Peyer's patch (tissue), 4 donors: ENCODE measurements around the gene MACROD2. TPM values are rescaled to one million over a fixed set of nuclear protein-coding genes. Genes with fewer than 3 reads are reported as not detected.

Experiments
- DNase-seq, 3 donors: peaks; one replicate each; pipeline ENCODE4 v3.0.0-alpha.2; 2017 to 2019
- H3K27ac ChIP-seq, 4 donors: fragments of 200-600 bp; sonication (generic); one replicate each; pipeline ENCODE4 v1.5.1; 2016 to 2019
- H3K27me3 ChIP-seq, 2 donors: fragments of 200-600 bp; sonication (generic); one replicate each; pipeline ENCODE4 v1.5.1; 2019
- H3K36me3 ChIP-seq, 3 donors: fragments of 200-600 bp; sonication (generic); one replicate each; pipeline ENCODE4 v1.5.1; 2016 to 2019
- H3K4me1 ChIP-seq, 4 donors: fragments of 200-600 bp; sonication (generic); one replicate each; pipeline ENCODE4 v1.5.1; 2016 to 2019
- H3K4me3 ChIP-seq, 4 donors: fragments of 200-600 bp; sonication (generic); 1 replicate in 3 of 4; 2 replicates in 1 of 4; pipeline ENCODE4 v1.5.1; 2016 to 2019; ENCODE audit warnings: mild to moderate bottlenecking in 1 of 4
- H3K9me3 ChIP-seq, 4 donors: fragments of 200-600 bp; sonication (generic); one replicate each; pipeline ENCODE4 v1.5.1; 2016 to 2019; ENCODE audit warnings: mild to moderate bottlenecking in 1 of 4
- POLR2A ChIP-seq, 2 donors: fragments of 450-650 bp; IDR thresholded peaks; one replicate each; pipeline ENCODE4 v1.5.1; 2017; ENCODE audit warnings: antibody characterized with exemption in 2 of 2, mild to moderate bottlenecking in 2 of 2, moderate library complexity in 2 of 2
- total RNA-seq, 4 donors: library from RNA; depleted of rRNA; stranded (reverse); fragments of >200 nt; gene quantifications; one replicate each; pipeline ENCODE4 v1.1.0, GENCODE V29; 2016
- TF ChIP-seq, protein P1 (sequence below), 6 experiments: fragments of 450-650 bp in 4 of 6; fragments of 200-600 bp in 2 of 6; sonication (generic) in 1 of 6; IDR thresholded peaks; one replicate each; pipeline ENCODE4 v1.5.1; 2017 to 2019; ENCODE audit warnings: antibody characterized with exemption in 6 of 6, mild to moderate bottlenecking in 3 of 6, moderate library complexity in 1 of 6

The MACROD2 gene
- total RNA-seq, 4 donors from 2014 or later = 2.5 to 10.7 (median 6.5) TPM

DNA sequence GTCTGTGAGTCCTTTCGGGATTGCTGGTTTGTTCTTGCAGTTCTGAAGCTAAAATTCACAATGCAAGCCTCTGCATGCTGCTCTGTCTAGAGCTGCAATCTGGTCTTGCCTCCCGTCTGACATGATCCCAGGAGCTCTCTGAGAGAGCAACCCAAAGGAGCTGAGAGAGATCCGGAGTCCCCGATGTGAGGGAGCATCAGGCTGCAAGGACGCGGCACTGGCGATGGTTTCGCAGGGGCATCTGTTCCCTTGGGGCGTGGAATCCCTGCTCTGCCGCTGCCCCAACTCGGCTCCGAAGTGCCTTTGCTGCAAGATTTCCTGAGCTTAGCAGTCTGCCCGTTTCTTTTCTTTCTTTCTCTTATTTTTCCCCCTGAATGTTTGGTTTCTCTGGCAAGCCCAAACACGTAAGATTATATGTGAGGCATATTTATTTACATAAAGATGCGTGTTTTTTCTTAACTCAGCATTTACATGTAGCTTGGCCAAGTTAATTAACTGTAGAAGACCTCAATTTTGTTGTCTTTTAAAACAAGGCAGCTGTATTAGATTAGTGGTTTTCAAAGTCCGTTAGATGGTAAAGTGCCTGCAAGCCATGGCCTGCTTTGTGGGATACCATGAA, 1704.9 kb downstream of the MACROD2 start:
- TF ChIP-seq POLR2A (IDR thresholded peaks at IDR 0.05) = no peak
- TF ChIP-seq, protein P1, sequence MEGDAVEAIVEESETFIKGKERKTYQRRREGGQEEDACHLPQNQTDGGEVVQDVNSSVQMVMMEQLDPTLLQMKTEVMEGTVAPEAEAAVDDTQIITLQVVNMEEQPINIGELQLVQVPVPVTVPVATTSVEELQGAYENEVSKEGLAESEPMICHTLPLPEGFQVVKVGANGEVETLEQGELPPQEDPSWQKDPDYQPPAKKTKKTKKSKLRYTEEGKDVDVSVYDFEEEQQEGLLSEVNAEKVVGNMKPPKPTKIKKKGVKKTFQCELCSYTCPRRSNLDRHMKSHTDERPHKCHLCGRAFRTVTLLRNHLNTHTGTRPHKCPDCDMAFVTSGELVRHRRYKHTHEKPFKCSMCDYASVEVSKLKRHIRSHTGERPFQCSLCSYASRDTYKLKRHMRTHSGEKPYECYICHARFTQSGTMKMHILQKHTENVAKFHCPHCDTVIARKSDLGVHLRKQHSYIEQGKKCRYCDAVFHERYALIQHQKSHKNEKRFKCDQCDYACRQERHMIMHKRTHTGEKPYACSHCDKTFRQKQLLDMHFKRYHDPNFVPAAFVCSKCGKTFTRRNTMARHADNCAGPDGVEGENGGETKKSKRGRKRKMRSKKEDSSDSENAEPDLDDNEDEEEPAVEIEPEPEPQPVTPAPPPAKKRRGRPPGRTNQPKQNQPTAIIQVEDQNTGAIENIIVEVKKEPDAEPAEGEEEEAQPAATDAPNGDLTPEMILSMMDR (IDR thresholded peaks at IDR 0.05) = no peak
- H3K27ac ChIP-seq = no peak overlapping the region
- H3K4me1 ChIP-seq = no peaks in the 10 kb centered on the region
- H3K9me3 ChIP-seq = no peaks in the 10 kb centered on the region
- no peak for DNase-seq
- H3K27me3 ChIP-seq = no peaks in the 10 kb centered on the region
- no peak overlapping the region for H3K4me3 ChIP-seq
- no peaks in the 10 kb centered on the region for H3K36me3 ChIP-seq

DNA sequence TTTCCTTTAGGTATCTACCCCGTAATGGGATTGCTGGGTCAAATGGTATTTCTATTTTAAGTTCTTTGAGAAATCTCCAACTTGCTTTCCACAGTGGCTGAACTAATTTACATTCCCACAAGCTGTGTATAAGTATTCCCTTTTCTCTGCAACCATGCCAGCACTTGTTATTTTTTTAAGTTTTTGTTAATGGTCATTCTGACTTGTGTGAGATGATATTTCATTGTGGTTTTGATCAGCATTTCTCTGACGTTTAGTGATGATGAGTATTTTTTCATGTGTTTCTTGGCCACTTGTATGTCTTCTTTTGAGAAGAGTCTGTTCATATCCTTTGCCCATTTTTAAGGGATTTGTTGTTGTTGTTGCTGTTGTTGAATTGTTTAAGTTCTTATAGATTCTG, 1706.8 kb downstream of the MACROD2 start:
- DNase-seq = no peak
- H3K9me3 ChIP-seq = no peaks in the 10 kb centered on the region
- no peak for TF ChIP-seq POLR2A (IDR thresholded peaks at IDR 0.05)
- TF ChIP-seq, protein P1 (IDR thresholded peaks at IDR 0.05) = no peak
- no peaks in the 10 kb centered on the region for H3K27me3 ChIP-seq
- H3K4me3 ChIP-seq = no peak overlapping the region
- H3K36me3 ChIP-seq = no peaks in the 10 kb centered on the region
- H3K4me1 ChIP-seq = no peaks in the 10 kb centered on the region
- no peak overlapping the region for H3K27ac ChIP-seq

DNA sequence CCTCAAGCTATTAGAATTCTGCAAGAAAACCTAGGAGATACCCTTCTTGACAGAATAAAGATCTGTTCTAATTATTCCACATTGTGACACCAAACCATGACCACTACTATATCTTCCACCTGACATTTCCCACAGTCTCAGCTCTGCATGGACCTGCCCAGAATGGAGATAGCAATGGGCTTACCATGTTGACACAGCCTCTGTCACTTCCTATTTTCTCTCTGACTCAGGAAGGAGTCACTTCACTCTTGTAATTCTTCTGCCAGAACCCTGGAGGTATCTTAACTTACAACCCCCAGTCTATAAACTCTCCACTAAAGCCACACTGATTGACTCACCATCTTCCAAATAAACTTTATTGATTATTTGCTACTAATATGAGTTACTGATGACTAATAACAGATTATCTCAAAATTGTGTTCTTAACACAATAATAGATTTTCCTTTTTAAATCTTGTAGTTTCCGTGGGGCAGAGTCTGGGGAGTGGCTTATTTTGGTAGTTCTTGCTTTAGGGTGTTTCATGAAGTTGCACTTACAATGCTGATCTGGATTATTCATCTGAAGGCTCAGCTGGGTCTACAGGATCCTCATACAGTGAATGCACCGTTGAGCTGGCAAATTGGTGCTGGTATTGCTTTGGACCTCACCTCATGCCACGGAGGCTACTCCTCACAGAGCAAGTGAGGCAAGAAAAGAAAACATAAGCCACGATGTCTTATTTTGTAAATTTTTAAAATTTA, 1708.0 kb downstream of the MACROD2 start:
- no peak for DNase-seq
- Histone ChIP-seq H3K4me1 (no peaks in the 10 kb centered on the region), H3K27ac (no peak overlapping the region), H3K36me3 (no peaks in the 10 kb centered on the region), H3K27me3 (no peaks in the 10 kb centered on the region), H3K9me3 (no peaks in the 10 kb centered on the region), H3K4me3 (no peak overlapping the region)
- TF ChIP-seq POLR2A (IDR thresholded peaks at IDR 0.05) = no peak
- TF ChIP-seq, protein P1 (IDR thresholded peaks at IDR 0.05) = no peak

DNA sequence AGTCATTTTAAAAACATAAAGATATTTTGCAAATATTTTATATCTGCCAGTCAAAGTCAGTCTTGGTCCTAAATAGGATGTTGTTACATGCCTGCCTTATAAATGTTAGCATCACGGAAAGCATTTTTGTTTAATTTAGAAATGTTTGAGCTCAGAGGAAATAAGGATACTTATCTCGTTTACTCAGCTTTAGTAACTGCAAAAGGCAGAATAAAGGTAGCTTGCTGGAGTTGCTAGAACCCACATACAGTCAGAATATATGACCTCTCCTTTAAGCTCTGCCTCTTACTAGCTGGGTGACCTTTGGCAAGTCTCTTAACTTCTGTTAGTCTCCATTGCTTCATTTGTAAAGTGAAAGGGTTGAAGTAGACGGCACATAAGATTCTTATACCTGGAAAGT, 1710.7 kb downstream of the MACROD2 start:
- TF ChIP-seq, protein P1 (IDR thresholded peaks at IDR 0.05) = no peak
- TF ChIP-seq POLR2A (IDR thresholded peaks at IDR 0.05) = no peak
- Histone ChIP-seq H3K4me3 (no peak overlapping the region), H3K4me1 (no peaks in the 10 kb centered on the region), H3K27ac (no peak overlapping the region), H3K27me3 (no peaks in the 10 kb centered on the region), H3K9me3 (no peaks in the 10 kb centered on the region), H3K36me3 (no peaks in the 10 kb centered on the region)
- DNase-seq = no peak

DNA sequence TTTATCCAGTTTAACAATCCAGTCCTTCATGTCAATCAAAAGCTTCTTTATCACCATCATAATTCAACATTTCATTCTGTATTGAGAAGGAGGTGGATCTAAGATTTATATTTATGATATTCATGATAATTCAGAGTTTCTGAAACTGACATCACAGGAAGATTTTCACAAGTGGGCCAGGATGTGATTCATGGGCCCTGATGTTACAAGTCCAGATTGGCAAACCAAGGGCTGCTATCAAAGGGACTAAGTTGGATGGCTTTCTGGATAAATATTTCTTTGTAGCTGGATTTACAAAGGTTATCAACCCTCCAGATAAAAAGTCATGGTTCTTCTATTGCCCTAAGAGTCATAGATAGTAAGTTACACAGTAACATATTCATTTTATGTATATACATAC, 1711.4 kb downstream of the MACROD2 start:
- H3K36me3 ChIP-seq = no peaks in the 10 kb centered on the region
- H3K9me3 ChIP-seq = no peaks in the 10 kb centered on the region

More for the DNA sequence above, 1711.4 kb downstream of the MACROD2 start:
- DNase-seq = no peak
- no peak for TF ChIP-seq POLR2A (IDR thresholded peaks at IDR 0.05)
- TF ChIP-seq, protein P1 (IDR thresholded peaks at IDR 0.05) = no peak
- Histone ChIP-seq H3K27me3 (no peaks in the 10 kb centered on the region), H3K27ac (no peak overlapping the region), H3K4me3 (no peak overlapping the region), H3K4me1 (no peaks in the 10 kb centered on the region)
